GM21825 (cell line): ENCODE measurements around the gene SLC35F3.

ENCODE experiments used
- ATAC-seq: cut with Tn5 transposase; IDR thresholded peaks from one replicate; pipeline ENCODE4 v1.9.1; 2021; ENCODE audit warnings: mild to moderate bottlenecking, moderate library complexity; ENCODE audit not compliant: unreplicated experiment

The SLC35F3 gene

GRCh38 chr1:233971753-233972152 is 67.3 kb downstream of the SLC35F3 start:
- ATAC-seq, result no peak

GRCh38 chr1:233972563-233972950 is 68.1 kb downstream of the SLC35F3 start:
- no peak for ATAC-seq

GRCh38 chr1:233972951-233973635 is 68.6 kb downstream of the SLC35F3 start:
- ATAC-seq, result no peak

GRCh38 chr1:233975486-233975885 is 71.0 kb downstream of the SLC35F3 start:
- no peak for ATAC-seq

- ATAC-seq, result no peak
Measured at GRCh38 chr1:233981042-233981675, 76.7 kb downstream of the SLC35F3 start.

GRCh38 chr1:233982827-233983518 is 78.5 kb downstream of the SLC35F3 start:
- ATAC-seq, result no peak

GRCh38 chr1:233983811-233984210 is 79.3 kb downstream of the SLC35F3 start:
- ATAC-seq, result no peak

- no peak for ATAC-seq
Measured at GRCh38 chr1:233988963-233989696, 84.7 kb downstream of the SLC35F3 start.

GRCh38 chr1:233990486-233990885 is 86.0 kb downstream of the SLC35F3 start:
- ATAC-seq, result no peak

GRCh38 chr1:233993651-233994050 is 89.2 kb downstream of the SLC35F3 start:
- no peak for ATAC-seq

GRCh38 chr1:233994112-233994511 is 89.6 kb downstream of the SLC35F3 start:
- ATAC-seq, result no peak

- ATAC-seq, result no peak
Measured at GRCh38 chr1:233998456-233998855, 94.0 kb downstream of the SLC35F3 start.

GRCh38 chr1:233998891-233999290 is 94.4 kb downstream of the SLC35F3 start:
- no peak for ATAC-seq

GRCh38 chr1:234000557-234001041 is 96.1 kb downstream of the SLC35F3 start:
- ATAC-seq, result no peak

GRCh38 chr1:234001817-234002216 is 97.3 kb downstream of the SLC35F3 start:
- no peak for ATAC-seq

- ATAC-seq, result no peak
Measured at GRCh38 chr1:234004591-234004990, 100.1 kb downstream of the SLC35F3 start.

GRCh38 chr1:234007684-234008083 is 103.2 kb downstream of the SLC35F3 start:
- no peak for ATAC-seq

GRCh38 chr1:234008591-234008990 is 104.1 kb downstream of the SLC35F3 start:
- ATAC-seq, result no peak

- ATAC-seq, result no peak
Measured at GRCh38 chr1:234009668-234010067, 105.2 kb downstream of the SLC35F3 start.

- ATAC-seq, result no peak
Measured at GRCh38 chr1:234014208-234014607, 109.7 kb downstream of the SLC35F3 start.

GRCh38 chr1:234018816-234019215 is 114.3 kb downstream of the SLC35F3 start:
- ATAC-seq, result no peak
